ENCODE data around the gene CAMTA1.

DNA sequence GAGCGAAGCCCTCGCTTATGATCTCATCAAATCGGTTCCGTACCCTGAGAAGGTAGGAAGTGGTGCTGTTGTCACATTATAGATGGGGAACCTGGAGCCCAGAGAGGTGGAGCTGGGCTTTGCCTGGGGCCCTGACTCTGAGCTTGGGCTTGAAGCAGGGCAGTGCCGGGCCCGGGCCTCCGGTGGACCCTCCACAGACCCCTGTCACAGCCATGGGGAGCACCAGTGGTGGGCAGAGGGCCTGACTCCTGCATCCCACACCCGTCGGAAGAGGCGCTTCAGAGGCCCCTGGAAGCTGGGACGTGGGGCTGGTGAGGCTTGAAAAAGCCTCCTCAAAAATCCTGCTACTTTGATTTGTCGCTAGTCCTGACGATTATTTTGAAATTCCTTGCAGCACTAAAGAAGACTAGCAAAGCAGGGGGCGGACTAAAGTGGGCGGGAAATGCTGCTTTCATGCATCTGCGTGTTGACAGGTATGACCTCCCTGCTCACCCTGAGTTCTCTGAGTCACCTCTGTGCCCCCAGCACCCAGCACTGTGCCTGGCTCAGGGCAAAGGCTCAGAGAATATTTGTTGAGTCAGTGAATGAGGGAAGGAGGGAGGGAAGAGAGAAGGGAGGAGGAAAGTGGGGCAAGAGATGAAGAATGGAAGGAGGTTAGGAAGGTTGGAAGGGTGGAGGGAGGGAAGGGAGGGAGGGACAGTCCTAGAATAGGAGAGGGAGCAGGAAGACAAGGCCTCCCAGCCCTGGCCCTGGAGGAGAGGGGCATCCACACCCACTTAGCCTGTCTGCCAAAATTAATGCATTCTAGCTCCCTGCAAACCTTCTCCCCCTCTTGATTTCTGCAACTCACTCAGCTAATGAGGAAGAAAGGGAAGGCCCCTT, 723.0 kb downstream of the CAMTA1 start:
- TF ChIP-seq CTCF (conservative IDR thresholded peaks at IDR 0.05; ENCODE audit: low read depth, low read length) (no peak), EZH2 (IDR thresholded peaks at IDR 0.05; ENCODE audit: borderline replicate concordance, low read depth, low read length, poor library complexity, severe bottlenecking) (no peak)

Measured in A673 (cell line).